Stimulated activated CD4-positive, alpha-beta T cell treated with anti-CD3 and anti-CD28 coated beads, TNF-alpha, amount 100 ng/mL, for 4 hours (primary cell): ENCODE data around the gene ACOT8.
"Not testable (repeated sequence)": the region's sequence is repeated elsewhere in the genome, so short reads cannot be mapped to it uniquely, and the experiment has no call there.

Experiments used
- DNase-seq, 3 experiments: peaks; one replicate each; pipeline ENCODE4 v3.0.0-alpha.2; 2020; ENCODE audit warnings: low read depth in 3 of 3

Gene ACOT8

GRCh38 chr20:45852326-45852725 lies 4.9 kb downstream of the ACOT8 start:
- DNase-seq, result no peak

GRCh38 chr20:45851501-45851900 lies 5.7 kb downstream of the ACOT8 start:
- DNase-seq, result no peak

- no peak for DNase-seq
These were observed 6.3 kb downstream of the ACOT8 start for GRCh38 chr20:45850926-45851325.

- no peak for DNase-seq
These were observed 7.0 kb downstream of the ACOT8 start for GRCh38 chr20:45850238-45850637.

- no peak for DNase-seq
These were observed 8.1 kb downstream of the ACOT8 start for GRCh38 chr20:45848969-45849582.

GRCh38 chr20:45848421-45848820 lies 8.8 kb downstream of the ACOT8 start:
- no peak for DNase-seq

GRCh38 chr20:45845452-45845851 lies 11.7 kb downstream of the ACOT8 start:
- no peak for DNase-seq

- no peak for DNase-seq
These were observed 13.7 kb downstream of the ACOT8 start for GRCh38 chr20:45843506-45843905.

- no peak for DNase-seq
These were observed 14.9 kb downstream of the ACOT8 start for GRCh38 chr20:45842169-45842812.

GRCh38 chr20:45841407-45842129 lies 15.6 kb downstream of the ACOT8 start:
- no peak for DNase-seq

- DNase-seq, result no peak
These were observed 16.4 kb downstream of the ACOT8 start for GRCh38 chr20:45840700-45841198.

GRCh38 chr20:45836841-45837240 lies 20.4 kb downstream of the ACOT8 start:
- no peak for DNase-seq

- DNase-seq, result no peak
These were observed 21.4 kb downstream of the ACOT8 start for GRCh38 chr20:45835825-45836224.

- no peak for DNase-seq
These were observed 21.8 kb downstream of the ACOT8 start for GRCh38 chr20:45835329-45835765.

GRCh38 chr20:45834797-45835161 lies 22.4 kb downstream of the ACOT8 start:
- no peak for DNase-seq

GRCh38 chr20:45833883-45834796 lies 23.1 kb downstream of the ACOT8 start:
- no peak for DNase-seq

GRCh38 chr20:45833030-45833882 lies 23.9 kb downstream of the ACOT8 start, which contains the start of gene SNX21:
Gene SNX21, plus strand, starts transcription at chr20:45833799. Its CDS starts 121 bp downstream, at chr20:45833920.
- no peak for DNase-seq

GRCh38 chr20:45832619-45833018 lies 24.6 kb downstream of the ACOT8 start:
- DNase-seq, result no peak

- not testable (repeated sequence) for DNase-seq
These were observed 27.5 kb downstream of the ACOT8 start for GRCh38 chr20:45829673-45830106.

- no peak for DNase-seq
These were observed 28.6 kb downstream of the ACOT8 start for GRCh38 chr20:45828589-45828988.

- no peak for DNase-seq
These were observed 29.5 kb downstream of the ACOT8 start for GRCh38 chr20:45827712-45828111.
